Hypothalamus (tissue), 51 donors: Measurements from ENCODE around the gene CACNB1.
"Not testable (repeated sequence)": the region's sequence is repeated elsewhere in the genome, so short reads cannot be mapped to it uniquely, and the experiment has no call there.

Experiments
- DNase-seq, 51 donors: peaks; one replicate each; lab custom pipeline; 2025; lab: John Stamatoyannopoulos, UW

Gene CACNB1

DNA sequence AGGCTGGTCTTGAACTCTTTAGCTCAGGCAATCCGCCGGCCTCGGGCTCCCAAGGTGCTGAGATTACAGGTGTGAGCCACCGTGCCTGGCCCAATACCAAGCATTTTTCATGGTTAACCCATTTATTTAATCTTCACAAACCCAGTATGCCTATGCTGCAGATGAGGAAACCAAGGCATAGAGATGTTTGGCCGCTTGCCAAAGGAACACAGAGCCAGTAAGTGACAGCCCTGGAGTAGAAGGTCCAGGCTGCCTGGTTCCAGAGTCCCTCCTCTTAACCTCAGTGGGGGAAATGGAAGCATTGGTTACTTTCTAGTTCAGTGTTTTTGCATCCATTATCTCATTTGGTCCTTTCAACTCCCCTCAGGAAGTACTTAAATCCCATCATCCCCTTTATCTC is 16.2 kb downstream of the CACNB1 start:
- no peak for DNase-seq

- DNase-seq = no peak
Observed at GRCh38 chr17:39178536-39178935, 18.9 kb downstream of the CACNB1 start.

GRCh38 chr17:39177256-39177655 is 20.2 kb downstream of the CACNB1 start:
- DNase-seq = no peak

DNA sequence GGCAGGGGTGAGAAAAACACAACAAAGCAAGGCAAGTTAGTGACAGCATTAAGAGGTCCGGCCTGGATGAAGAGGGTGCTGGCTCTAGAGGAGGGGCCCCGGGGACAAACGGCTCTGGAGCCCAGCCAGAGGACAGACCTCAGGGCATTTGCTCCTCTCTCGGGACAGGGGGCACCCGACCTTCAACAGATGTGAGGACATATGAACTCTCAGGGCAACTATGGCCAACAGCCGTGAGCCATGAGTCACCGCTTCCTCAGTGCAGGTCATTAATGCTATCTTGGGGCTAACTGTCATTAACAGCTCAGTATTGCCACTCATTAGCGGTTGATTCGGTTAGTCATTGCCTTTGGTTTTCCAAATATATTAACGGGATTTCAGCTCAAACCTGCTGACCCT is 21.8 kb downstream of the CACNB1 start:
- DNase-seq = no peak

DNA sequence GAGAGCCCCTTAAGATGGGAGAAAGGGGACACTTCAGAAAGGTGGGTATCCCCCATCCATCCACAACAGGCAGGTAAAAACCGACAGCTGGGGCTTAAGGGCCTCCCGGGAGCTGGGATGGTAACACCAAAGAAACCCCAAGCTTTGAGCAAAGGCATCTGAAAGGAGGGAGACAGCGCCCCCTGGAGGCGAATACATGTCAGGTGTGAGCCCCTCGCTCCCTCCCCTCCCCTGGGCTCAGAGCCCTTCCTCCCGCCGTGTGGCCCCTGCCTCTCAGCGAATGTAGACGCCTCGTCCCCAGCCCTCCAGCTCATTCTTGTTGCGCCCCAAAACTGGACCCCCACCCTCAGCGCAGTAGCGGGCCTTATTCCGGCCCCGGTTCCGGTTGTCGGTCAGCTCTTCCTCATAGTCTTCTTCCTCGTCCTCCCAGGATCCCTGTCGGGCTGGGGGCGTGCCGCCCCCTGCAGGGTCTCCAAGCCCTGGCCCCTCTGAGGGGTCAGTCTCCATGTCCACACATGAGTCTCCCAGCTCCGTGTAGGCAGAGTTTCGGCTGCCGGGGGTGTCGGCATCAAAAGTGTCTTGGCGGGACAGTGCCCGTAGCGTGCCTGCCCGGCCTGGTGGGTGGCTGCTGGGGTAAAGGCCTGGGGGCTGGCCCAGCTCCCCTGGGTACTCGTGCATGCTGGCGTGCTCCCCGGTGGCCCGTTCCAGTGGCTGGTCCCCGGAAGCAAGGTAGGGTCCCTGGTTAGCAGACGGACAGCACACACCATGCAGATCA is 22.4 kb downstream of the CACNB1 start:
- DNase-seq = peak in 36 of 51 donors; percentile 12 to 76 (median 44)

DNA sequence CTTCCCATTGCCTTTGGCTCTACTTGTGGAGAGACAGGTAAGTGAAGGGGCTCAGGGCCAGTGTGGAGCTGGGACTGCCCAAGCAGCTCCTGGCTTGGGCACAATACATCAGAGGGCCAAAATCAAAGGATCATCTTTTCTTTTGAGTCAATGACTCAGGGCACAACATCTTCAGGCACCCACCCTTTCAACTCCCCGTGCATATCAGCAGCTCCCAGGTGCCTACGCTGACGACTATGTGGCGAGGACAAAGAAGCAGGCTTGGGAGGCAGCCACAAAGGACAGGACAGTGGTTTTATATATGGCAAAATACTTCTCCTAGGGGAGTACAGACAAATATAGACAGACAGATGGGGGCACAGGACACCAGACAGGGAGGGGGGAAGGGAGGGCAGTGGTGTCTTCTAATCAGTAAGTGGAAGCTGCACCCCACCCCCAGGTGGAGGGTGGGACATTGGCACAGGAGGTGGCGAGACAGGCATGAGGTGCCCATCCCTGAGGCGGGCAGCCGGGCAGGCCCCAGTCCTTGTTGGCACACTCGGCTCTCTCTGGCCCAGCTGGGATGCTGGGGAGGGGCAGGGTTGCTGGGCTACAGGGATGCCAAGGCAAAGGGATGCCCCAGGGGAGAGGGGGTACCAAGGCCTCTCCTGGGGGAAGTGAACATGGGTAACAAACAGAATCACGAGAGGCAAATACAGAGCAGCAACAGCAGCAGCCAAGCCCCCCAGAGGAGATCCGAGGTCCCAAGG is 23.8 kb downstream of the CACNB1 start:
- peak in 2 of 51 donors; percentile 10 to 23 for DNase-seq

- DNase-seq = no peak
Observed at GRCh38 chr17:39173080-39173479, 24.4 kb downstream of the CACNB1 start.

- no peak for DNase-seq
Observed at GRCh38 chr17:39171933-39172332, 25.5 kb downstream of the CACNB1 start.

- no peak for DNase-seq
Observed at GRCh38 chr17:39170558-39170957, 26.9 kb downstream of the CACNB1 start.

- no peak for DNase-seq
Observed at GRCh38 chr17:39170109-39170508, 27.4 kb downstream of the CACNB1 start.

GRCh38 chr17:39169518-39169917 is 28.0 kb downstream of the CACNB1 start:
- DNase-seq = no peak

- no peak for DNase-seq
Observed at GRCh38 chr17:39169101-39169500, 28.4 kb downstream of the CACNB1 start.

GRCh38 chr17:39168503-39168902 is 29.0 kb downstream of the CACNB1 start:
- DNase-seq = not testable (repeated sequence)

GRCh38 chr17:39167476-39167875 is 30.0 kb downstream of the CACNB1 start:
- DNase-seq = peak in 11 of 51 donors; percentile 8 to 36 (median 25)

DNA sequence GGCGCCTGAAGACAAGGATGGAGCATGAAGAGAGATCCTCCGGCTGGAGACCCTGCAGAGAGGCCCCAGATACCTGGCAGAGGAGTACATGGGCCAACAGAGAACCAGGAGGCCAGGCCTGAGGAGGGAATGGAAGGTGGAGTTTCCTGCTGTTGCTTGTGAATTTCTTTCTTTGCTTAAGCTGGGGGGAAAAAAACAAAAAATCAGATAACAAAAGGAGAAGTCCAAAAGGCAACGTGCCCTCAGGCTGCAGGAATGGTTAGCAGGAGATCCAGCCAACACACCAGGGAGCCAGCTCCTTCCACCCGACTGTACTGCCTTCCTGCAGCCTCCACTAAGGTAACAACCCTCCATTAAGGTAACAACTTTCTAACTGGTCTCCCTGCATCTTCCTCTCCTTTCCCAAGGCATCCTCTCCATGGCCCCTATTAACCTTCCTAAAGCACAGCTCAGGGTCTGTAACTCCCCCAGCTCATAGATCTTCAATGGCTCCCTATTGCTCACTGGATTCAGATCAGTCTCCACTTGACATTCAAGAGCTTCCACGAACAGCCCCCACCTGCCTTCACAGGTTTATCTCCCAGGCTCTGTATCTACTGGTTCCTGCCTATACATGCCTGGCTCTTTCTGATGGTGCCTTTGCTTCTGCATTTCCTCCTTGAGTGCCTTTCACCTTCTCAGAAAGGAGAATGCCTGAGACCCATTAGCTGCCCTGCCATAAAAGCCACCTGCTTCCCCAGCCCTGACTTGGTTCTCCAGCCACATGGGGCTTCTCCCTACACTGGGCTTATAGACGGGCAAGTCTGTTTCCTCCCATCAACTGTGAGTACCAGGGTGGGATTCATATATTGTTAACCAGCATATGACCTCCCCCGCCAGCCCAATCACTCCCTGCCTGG is 30.8 kb downstream of the CACNB1 start:
- no peak for DNase-seq

- no peak for DNase-seq
Observed at GRCh38 chr17:39165841-39166349, 31.6 kb downstream of the CACNB1 start, which contains the start of gene ARL5C. ARL5C (minus strand) TSS chr17:39166161; CDS start chr17:39165760, 401 bp downstream.

DNA sequence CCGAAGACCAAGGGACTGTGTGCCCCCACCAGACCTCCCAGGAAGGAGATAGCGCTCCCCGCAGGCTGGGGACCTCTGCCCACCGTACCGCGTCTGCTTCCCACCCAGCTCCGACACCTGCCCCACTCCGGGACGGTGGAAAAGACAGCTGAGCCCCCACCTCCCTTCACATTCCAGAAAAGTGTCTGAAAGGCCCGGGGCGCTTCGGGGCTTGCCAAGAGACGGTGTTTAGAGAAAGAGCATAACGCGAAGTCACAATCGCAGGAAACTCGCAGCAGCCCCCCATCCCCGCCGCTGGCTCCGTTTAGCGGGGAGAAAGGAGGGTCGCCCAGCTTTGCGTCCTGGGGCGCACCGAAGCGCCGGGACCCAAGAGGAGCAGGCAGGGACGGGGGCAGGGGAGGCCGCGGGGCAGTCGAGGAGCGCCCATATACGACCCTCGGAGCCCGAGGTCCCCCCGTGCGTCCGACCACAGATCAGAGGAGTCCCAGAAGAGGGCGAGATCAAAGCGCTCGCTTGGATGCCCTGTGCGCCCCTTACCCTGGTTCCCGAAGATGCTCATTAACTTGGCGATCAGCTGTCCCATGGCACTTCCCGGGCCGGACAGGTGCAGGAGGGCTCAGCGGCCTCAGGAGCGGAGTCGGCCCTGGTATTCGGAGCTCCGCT is 32.2 kb downstream of the CACNB1 start:
- DNase-seq = no peak

DNA sequence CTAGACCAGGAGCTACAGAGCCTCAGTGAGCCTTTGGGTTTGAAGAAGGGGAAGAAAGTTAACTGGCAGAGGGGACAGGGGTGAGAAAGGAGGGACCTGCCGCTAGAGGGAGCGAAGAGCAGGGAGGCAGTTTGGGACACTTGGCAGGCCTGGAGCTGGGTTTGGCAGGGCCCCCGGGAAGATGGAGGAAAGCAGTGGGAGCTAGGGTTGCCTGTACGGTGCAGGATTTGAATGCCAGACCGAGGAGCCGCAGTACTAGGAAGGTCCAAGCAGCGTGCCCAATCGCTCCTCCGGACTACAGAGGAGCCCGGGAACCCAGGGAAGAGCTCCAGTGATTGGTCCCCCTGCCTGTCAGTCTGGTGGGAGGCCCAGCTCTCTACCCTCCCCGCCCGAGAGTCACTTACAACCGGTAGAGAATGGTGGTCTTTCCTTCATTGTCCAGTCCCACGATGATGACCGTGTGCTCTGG is 32.8 kb downstream of the CACNB1 start:
- peak in 42 of 51 donors; percentile 14 to 81 (median 58) for DNase-seq

DNA sequence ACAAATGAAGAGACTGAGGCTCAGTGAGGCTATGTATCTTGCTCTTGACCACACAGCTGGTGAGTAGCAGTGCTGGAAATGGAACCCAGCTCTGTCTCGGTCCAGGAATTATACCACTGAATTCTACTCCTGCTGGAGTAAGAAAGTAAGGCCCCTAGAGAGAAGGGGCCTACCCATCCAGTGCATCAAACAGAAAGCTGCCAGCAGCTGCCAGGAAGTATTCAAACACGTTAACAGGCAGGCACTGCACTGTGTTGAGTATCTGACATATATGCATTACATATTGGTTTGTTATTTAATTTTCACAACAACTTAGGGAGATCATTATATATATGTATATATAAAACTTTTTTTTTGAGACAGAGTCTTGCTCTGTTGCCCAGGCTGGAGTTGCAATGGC is 35.5 kb downstream of the CACNB1 start:
- DNase-seq = no peak

GRCh38 chr17:39158623-39159022 is 38.8 kb downstream of the CACNB1 start:
- DNase-seq = no peak
